GM20000 (cell line): ENCODE measurements around the gene ACBD6.
A peak's percentile ranks its signal among the peaks of the same experiment; 100 is the strongest.

Experiments used
- DNase-seq: peaks from one replicate; pipeline ENCODE4 v3.0.0; 2012; ENCODE audit warnings: low spot score
- TF ChIP-seq, protein P1 (sequence below): IDR thresholded peaks from 2 replicates; pipeline ENCODE4 v1.5.1; 2012; ENCODE audit warnings: mild to moderate bottlenecking, control low read depth; ENCODE audit errors: extremely low read depth, missing control alignments

ACBD6 gene

DNA sequence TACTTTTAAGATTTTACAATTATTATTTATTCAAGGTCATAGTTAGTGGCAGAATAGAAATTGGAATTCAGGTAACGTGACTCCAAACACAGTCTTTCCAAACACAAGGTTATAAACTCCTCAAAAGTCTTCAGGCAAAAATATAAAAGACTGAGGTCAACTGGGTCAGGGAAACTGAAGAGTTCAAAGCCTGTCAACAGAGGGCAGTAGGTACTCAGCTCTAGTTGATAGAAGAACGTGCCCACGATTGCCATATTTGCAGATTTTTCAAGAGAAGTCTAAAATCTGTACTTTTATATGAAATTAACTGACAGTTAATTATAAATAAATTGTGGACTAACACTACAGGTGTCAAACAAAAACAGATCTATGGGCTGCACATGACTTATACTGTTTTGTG, 137.3 kb downstream of the ACBD6 start:
- no peak for DNase-seq
- TF ChIP-seq, protein P1, sequence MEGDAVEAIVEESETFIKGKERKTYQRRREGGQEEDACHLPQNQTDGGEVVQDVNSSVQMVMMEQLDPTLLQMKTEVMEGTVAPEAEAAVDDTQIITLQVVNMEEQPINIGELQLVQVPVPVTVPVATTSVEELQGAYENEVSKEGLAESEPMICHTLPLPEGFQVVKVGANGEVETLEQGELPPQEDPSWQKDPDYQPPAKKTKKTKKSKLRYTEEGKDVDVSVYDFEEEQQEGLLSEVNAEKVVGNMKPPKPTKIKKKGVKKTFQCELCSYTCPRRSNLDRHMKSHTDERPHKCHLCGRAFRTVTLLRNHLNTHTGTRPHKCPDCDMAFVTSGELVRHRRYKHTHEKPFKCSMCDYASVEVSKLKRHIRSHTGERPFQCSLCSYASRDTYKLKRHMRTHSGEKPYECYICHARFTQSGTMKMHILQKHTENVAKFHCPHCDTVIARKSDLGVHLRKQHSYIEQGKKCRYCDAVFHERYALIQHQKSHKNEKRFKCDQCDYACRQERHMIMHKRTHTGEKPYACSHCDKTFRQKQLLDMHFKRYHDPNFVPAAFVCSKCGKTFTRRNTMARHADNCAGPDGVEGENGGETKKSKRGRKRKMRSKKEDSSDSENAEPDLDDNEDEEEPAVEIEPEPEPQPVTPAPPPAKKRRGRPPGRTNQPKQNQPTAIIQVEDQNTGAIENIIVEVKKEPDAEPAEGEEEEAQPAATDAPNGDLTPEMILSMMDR: peak; percentile 1

GRCh38 chr1:180363246-180363995, 139.0 kb downstream of the ACBD6 start:
- TF ChIP-seq, protein P1: no peak
- DNase-seq: no peak

DNA sequence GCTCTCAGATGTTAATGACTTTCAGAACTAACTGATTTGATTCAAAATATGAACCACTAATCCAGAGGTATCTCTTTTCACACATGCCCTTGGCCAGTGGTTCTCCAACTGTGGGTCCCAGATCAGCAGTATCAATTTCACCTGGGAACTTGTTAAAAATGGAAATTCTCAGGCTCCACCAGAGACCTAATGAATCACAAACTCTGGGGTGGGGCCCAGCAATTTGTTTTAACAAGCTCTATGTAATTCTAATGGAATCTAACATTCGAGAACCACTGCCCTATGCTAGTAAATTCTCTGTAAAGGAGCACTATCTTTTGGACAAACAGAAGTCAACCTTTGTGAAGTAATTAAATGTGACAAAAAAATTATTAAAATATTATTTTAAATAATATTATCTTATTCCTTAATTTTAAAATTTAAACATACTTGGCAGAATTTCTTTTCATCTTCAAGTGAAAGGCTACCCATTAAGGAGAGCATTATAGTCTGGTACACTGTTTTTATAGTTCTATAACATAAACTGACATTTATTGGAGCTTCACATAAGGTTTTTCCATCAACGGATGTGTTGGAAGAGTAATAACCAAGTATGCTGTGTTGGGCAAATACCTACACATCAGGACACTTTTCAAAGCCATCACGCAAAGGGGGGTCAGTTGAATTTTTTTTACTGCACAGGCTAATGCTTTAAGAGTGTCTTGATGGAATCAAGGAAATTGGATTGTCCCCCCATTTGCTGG, 141.9 kb downstream of the ACBD6 start:
- DNase-seq: no peak
- TF ChIP-seq, protein P1: no peak

DNA sequence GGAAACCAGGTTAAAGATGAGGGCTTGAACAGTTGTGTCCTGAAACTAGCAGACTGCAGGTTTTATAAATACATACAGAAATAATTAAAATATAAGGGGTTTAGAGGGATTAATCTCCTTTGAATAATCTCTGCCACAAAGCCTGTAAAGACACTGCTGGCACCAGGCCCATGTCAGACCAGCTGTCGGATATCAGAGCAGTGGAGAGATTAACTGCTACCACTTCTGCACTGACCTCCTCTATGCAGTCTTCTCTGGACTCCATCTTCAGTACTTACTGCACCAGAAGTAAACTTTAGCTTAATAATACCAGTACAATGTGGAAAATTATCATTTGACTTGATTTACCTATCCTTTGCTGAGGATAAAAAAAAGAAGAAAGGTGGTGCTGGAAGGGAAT, 143.7 kb downstream of the ACBD6 start:
- TF ChIP-seq, protein P1: no peak
- DNase-seq: no peak

DNA sequence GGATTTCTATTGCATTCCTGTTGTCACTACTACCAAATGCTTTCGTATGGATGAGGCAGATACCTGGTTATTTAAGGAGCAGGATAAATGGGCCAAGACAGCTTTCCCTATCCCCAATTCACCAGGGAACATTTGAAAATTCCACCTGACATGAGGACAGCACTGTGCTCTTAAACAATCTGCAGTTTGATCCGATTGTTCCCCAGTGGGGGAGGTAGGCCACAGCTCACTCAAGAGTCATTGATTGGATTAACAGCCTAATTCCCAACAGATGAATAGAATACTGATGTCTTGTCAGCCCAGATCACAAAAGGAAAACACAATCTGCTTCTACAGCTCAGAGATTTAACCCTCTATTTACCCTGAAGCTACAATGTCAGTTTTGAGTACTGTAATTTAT, 148.4 kb downstream of the ACBD6 start:
- TF ChIP-seq, protein P1: no peak
- DNase-seq: no peak

- TF ChIP-seq, protein P1: no peak
- DNase-seq: no peak
These were observed 149.8 kb downstream of the ACBD6 start for GRCh38 chr1:180352588-180352987.

GRCh38 chr1:180352021-180352420, 150.4 kb downstream of the ACBD6 start:
- TF ChIP-seq, protein P1: no peak
- no peak for DNase-seq
